GM19395 (cell line): ENCODE measurements around the gene LRRC8B.
"Not testable (repeated sequence)": the region's sequence is repeated elsewhere in the genome, so short reads cannot be mapped to it uniquely, and the experiment has no call there.

ENCODE experiments used
- ATAC-seq: cut with Tn5 transposase; IDR thresholded peaks from one replicate; pipeline ENCODE4 v1.9.1; 2021; ENCODE audit warnings: mild to moderate bottlenecking, moderate library complexity; ENCODE audit not compliant: unreplicated experiment

Gene LRRC8B

GRCh38 chr1:89629600-89629999 lies 105.0 kb downstream of the LRRC8B start:
- not testable (repeated sequence) for ATAC-seq

GRCh38 chr1:89630048-89630447 lies 105.4 kb downstream of the LRRC8B start:
- no peak for ATAC-seq

GRCh38 chr1:89631816-89632656 lies 107.4 kb downstream of the LRRC8B start:
- ATAC-seq = no peak

- peak; percentile 78 for ATAC-seq
Observed at GRCh38 chr1:89632657-89633247, 108.1 kb downstream of the LRRC8B start, which contains the start of gene LRRC8C. TSS of gene LRRC8C (plus strand) at chr1:89633120. CDS start at chr1:89686474, 53,354 bp downstream.

- ATAC-seq = peak; percentile 53
Observed at GRCh38 chr1:89633248-89633799, 108.7 kb downstream of the LRRC8B start.

GRCh38 chr1:89633800-89634625 lies 109.4 kb downstream of the LRRC8B start:
- peak; percentile 19 for ATAC-seq

- ATAC-seq = no peak
Observed at GRCh38 chr1:89635825-89636815, 111.5 kb downstream of the LRRC8B start.

GRCh38 chr1:89637496-89637895 lies 112.9 kb downstream of the LRRC8B start:
- no peak for ATAC-seq

- ATAC-seq = no peak
Observed at GRCh38 chr1:89640440-89640839, 115.8 kb downstream of the LRRC8B start.

- no peak for ATAC-seq
Observed at GRCh38 chr1:89641781-89642180, 117.2 kb downstream of the LRRC8B start.

- no peak for ATAC-seq
Observed at GRCh38 chr1:89643577-89643976, 118.9 kb downstream of the LRRC8B start.

- no peak for ATAC-seq
Observed at GRCh38 chr1:89644119-89644814, 119.6 kb downstream of the LRRC8B start.

GRCh38 chr1:89646259-89646658 lies 121.6 kb downstream of the LRRC8B start:
- no peak for ATAC-seq
